ENCODE data around the gene WASF2. TPM values are rescaled to one million over a fixed set of nuclear protein-coding genes. Genes with fewer than 3 reads are reported as not detected.

WASF2 gene
- total RNA-seq, 1 experiment from 2014 or later = 65.9 TPM

DNA sequence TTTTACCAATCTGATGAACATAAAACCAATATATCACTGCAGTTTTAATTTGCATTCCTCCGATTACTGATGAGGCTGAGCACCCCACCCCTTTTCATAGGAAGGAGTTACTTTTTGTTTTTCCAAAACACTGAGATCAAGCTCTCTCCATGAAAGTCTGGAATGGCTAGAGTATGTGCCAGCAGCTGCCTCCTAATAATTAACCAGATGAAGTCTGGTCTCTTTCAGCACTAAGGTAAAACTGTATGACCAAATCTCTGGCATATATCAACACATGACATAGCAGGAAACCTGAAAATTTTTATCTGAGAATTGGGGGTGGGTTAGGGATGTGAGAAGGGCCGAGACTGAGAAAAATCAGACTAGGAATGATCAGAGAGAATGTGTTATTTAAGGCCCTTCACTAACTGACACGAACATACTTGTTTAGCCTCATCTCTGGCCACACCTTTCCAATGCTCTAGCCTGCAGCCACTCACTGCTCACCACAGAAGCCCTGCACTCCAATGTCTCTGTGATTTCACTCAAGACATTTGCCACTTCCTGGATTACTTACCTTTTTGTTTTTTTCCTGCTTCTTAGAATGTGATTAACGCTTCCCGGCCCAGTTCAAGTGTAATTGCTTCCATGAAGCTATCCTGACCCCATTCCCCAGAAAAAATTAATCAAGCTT lies 34.7 kb downstream of the WASF2 start:
- Histone ChIP-seq H2BK5ac (ENCODE audit: insufficient read length, low read length) (no peak overlapping the region), H2AK5ac (ENCODE audit: insufficient read length, low read length) (no peak overlapping the region), H2AFZ (ENCODE audit: low read length) (no peak overlapping the region), H3K23ac (ENCODE audit: insufficient read length, low read depth, low read length) (no peak overlapping the region), H3K18ac (ENCODE audit: insufficient read length, low read depth, low read length) (no peak overlapping the region), H3K79me1 (ENCODE audit: insufficient read depth, low read depth, low read length, poor library complexity, severe bottlenecking) (peaks cover 8% of the 10 kb centered on the region), H3K4me1 (ENCODE audit: insufficient read depth, low read length) (no peaks in the 10 kb centered on the region; the same call in 1 of the 2 replicates), H4K91ac (ENCODE audit: insufficient read length, low read depth, low read length) (no peak overlapping the region), H3T11ph (ENCODE audit: low read length) (no peak overlapping the region), H3K4ac (ENCODE audit: low read depth, low read length) (no peak overlapping the region), H3K23me2 (ENCODE audit: insufficient read length, low read depth, low read length, poor library complexity, severe bottlenecking) (no peaks in the 10 kb centered on the region), H3K4me2 (ENCODE audit: insufficient read depth, insufficient read length, low read length) (no peak overlapping the region), H2BK12ac (ENCODE audit: insufficient read length, low read depth, low read length) (no peak overlapping the region), H3K79me2 (ENCODE audit: insufficient read depth, low read length) (peaks cover 2% of the 10 kb centered on the region; the same call in 1 of the 2 replicates), H3K27me3 (ENCODE audit: insufficient read depth, low read length) (no peaks in the 10 kb centered on the region), H3K27ac (ENCODE audit: insufficient read length, low read depth, low read length) (no peak overlapping the region), H2BK15ac (ENCODE audit: low read depth, low read length) (no peak overlapping the region), H3K14ac (ENCODE audit: insufficient read depth, low read length) (no peak overlapping the region), H4K8ac (replicated peaks; ENCODE audit: insufficient read length, low read depth, low read length) (no peak overlapping the region), H2BK120ac (ENCODE audit: low read depth, low read length, poor library complexity, severe bottlenecking) (no peak overlapping the region), H4K5ac (ENCODE audit: insufficient read length, low read depth, low read length) (no peak overlapping the region), H3K9me3 (ENCODE audit: control insufficient read depth, low read depth, low read length) (no peaks in the 10 kb centered on the region), H3K9ac (ENCODE audit: extremely low read depth, insufficient read length, low read length) (no peak overlapping the region), H3K56ac (ENCODE audit: insufficient read length, low read depth, low read length) (no peak overlapping the region), H2BK20ac (ENCODE audit: low read depth, low read length, poor library complexity, severe bottlenecking) (no peak overlapping the region), H4K20me1 (ENCODE audit: control insufficient read depth, insufficient read depth, insufficient read length) (no peaks in the 10 kb centered on the region)
- DNase-seq = no peak
- WGBS (ENCODE audit: extremely low coverage, insufficient read length, low lambda C conversion rate) = no CpG with 5 or more reads among the region's 5 CpGs
- Mint-ChIP-seq H3K27ac (peak overlapping the region in 2 of 3 experiments; percentile 35 to 68; a peak in 3 of 7 replicates), H3K4me3 (no peak overlapping the region), H3K4me1 (peaks cover 6 to 9% of the 10 kb centered on the region in 2 experiments), H3K36me3 (ENCODE audit: insufficient read depth in 1 of 3, low read depth in 3 of 3) (peaks cover 1 to 5% (median 2%) of the 10 kb centered on the region in 3 experiments; a peak in 3 of 7 replicates), H3K9me3 (no peaks in the 10 kb centered on the region), H3K27me3 (ENCODE audit: low read depth) (no peaks in the 10 kb centered on the region)
- TF ChIP-seq, protein P1, sequence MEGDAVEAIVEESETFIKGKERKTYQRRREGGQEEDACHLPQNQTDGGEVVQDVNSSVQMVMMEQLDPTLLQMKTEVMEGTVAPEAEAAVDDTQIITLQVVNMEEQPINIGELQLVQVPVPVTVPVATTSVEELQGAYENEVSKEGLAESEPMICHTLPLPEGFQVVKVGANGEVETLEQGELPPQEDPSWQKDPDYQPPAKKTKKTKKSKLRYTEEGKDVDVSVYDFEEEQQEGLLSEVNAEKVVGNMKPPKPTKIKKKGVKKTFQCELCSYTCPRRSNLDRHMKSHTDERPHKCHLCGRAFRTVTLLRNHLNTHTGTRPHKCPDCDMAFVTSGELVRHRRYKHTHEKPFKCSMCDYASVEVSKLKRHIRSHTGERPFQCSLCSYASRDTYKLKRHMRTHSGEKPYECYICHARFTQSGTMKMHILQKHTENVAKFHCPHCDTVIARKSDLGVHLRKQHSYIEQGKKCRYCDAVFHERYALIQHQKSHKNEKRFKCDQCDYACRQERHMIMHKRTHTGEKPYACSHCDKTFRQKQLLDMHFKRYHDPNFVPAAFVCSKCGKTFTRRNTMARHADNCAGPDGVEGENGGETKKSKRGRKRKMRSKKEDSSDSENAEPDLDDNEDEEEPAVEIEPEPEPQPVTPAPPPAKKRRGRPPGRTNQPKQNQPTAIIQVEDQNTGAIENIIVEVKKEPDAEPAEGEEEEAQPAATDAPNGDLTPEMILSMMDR (conservative IDR thresholded peaks at IDR 0.05) = no peak
